Small intestine (tissue), 7 donors: Measurements from ENCODE around the gene MYO7A. TPM values are rescaled to one million over a fixed set of nuclear protein-coding genes. Genes with fewer than 3 reads are reported as not detected.

Experiments used
- DNase-seq, 2 donors: peaks; one replicate each; pipeline versions ENCODE4 v3.0.0 to v3.0.0-alpha.2; 2013
- FAIRE-seq: peaks from 2 replicates; lab custom pipeline; 2012; peaks lifted over from hg19 to GRCh38; lab: Jason Lieb, UNC
- H3K27ac ChIP-seq, 3 donors: one replicate each; pipeline ENCODE4 v1.5.1; 2013; ENCODE audit warnings: low read length in 2 of 3, mild to moderate bottlenecking in 2 of 3, control low read depth in 1 of 3, inconsistent platforms in 1 of 3, low read depth in 1 of 3, moderate library complexity in 1 of 3
- H3K27me3 ChIP-seq, 3 donors: one replicate each; pipeline ENCODE4 v1.6.1; 2013; ENCODE audit warnings: low read length in 3 of 3, inconsistent platforms in 1 of 3; ENCODE audit not compliant: control insufficient read depth in 3 of 3, insufficient read depth in 3 of 3
- H3K36me3 ChIP-seq, 3 donors: one replicate each; pipeline ENCODE4 v1.6.1; 2013; ENCODE audit warnings: low read length in 3 of 3, inconsistent platforms in 1 of 3, low read depth in 1 of 3, mild to moderate bottlenecking in 1 of 3, moderate library complexity in 1 of 3; ENCODE audit not compliant: control insufficient read depth in 3 of 3, insufficient read depth in 2 of 3
- H3K4me1 ChIP-seq, 3 donors: one replicate each; pipeline ENCODE4 v1.6.1; 2013; ENCODE audit warnings: low read length in 2 of 3, inconsistent platforms in 1 of 3, low read depth in 1 of 3, mild to moderate bottlenecking in 1 of 3, moderate library complexity in 1 of 3; ENCODE audit not compliant: control insufficient read depth in 3 of 3, insufficient read depth in 2 of 3
- H3K4me3 ChIP-seq, 3 donors: one replicate each; pipeline ENCODE4 v1.5.1; 2013; ENCODE audit warnings: low read length in 3 of 3, control low read depth in 1 of 3, inconsistent platforms in 1 of 3, low read depth in 1 of 3, mild to moderate bottlenecking in 1 of 3, moderate library complexity in 1 of 3
- H3K9me3 ChIP-seq, 2 donors: one replicate each; pipeline ENCODE4 v1.6.1; 2013; ENCODE audit warnings: low read depth in 1 of 2, low read length in 1 of 2; ENCODE audit not compliant: control insufficient read depth in 2 of 2, insufficient read depth in 1 of 2
- WGBS, 3 donors: extraction: QIAGEN DNeasy Blood & Tissue Kit; methylation state at CpG; one replicate each; pipeline ENCODE4 v1.1.7; 2013; 5-methylcytosine and 5-hydroxymethylcytosine counted together
- polyA plus RNA-seq, 4 donors: library from polyadenylated mRNA; stranded (reverse) in 3 of 4; unstranded in 1 of 4; fragments of 200-250 nt in 3 of 4; fragments of 120-200 nt in 1 of 4; gene quantifications; one replicate each; pipeline versions ENCODE4 v1.2.1 to v1.2.3, GENCODE V29; 2013
- donor health status: healthy with polysubstance abuse.
- donor health status: control.
- donor health status: control.
- donor health status: Bipolar disorder and iron deficiency.
- donor health status: healthy.

The MYO7A gene
- polyA plus RNA-seq, 4 donors = 1.4 to 74.2 (median 2.2) TPM

GRCh38 chr11:77144196-77144856 is 16.3 kb downstream of the MYO7A start:
- DNase-seq (no peak), FAIRE-seq (no peak)
- peak overlapping the region in 1 of 3 donors; percentile 42 for H3K27ac ChIP-seq
- no peaks in the 10 kb centered on the region for H3K9me3 ChIP-seq
- H3K36me3 ChIP-seq = peaks cover 0 to 73% (median 0%) of the 10 kb centered on the region in 3 donors
- no peak overlapping the region for H3K4me3 ChIP-seq
- peaks cover 4 to 82% (median 9%) of the 10 kb centered on the region in 3 donors for H3K4me1 ChIP-seq
- H3K27me3 ChIP-seq = no peaks in the 10 kb centered on the region
- 92 to 95% (median 94%) methylated on average over 9 of the region's 9 CpGs for WGBS, 3 donors

GRCh38 chr11:77144857-77145428 is 16.9 kb downstream of the MYO7A start:
- Histone ChIP-seq H3K4me1 (peaks cover 4 to 83% (median 9%) of the 10 kb centered on the region in 3 donors), H3K9me3 (no peaks in the 10 kb centered on the region), H3K4me3 (no peak overlapping the region), H3K27ac (peak overlapping the region in 1 of 3 donors; percentile 42), H3K36me3 (peaks cover 0 to 78% (median 0%) of the 10 kb centered on the region in 3 donors), H3K27me3 (no peaks in the 10 kb centered on the region)
- FAIRE-seq (no peak), DNase-seq (peak; percentile 84 to 93)
- 38 to 69% (median 53%) methylated on average over 7 of the region's 7 CpGs for WGBS, 3 donors

- no peak overlapping the region for H3K4me3 ChIP-seq
- 85 to 92% (median 92%) methylated on average over 10 of the region's 10 CpGs for WGBS, 3 donors
- no peak for FAIRE-seq
- H3K4me1 ChIP-seq = peaks cover 4 to 71% (median 8%) of the 10 kb centered on the region in 3 donors
- peak overlapping the region in 1 of 3 donors; percentile 68 for H3K27ac ChIP-seq
- no peaks in the 10 kb centered on the region for H3K27me3 ChIP-seq
- no peaks in the 10 kb centered on the region for H3K9me3 ChIP-seq
- peaks cover 0 to 83% (median 0%) of the 10 kb centered on the region in 3 donors for H3K36me3 ChIP-seq
- no peak for DNase-seq
These were observed 18.4 kb downstream of the MYO7A start for GRCh38 chr11:77146261-77147035.

GRCh38 chr11:77147036-77147315 is 18.9 kb downstream of the MYO7A start:
- 79 to 89% (median 89%) methylated on average over 1 of the region's 1 CpG for WGBS, 3 donors
- no peaks in the 10 kb centered on the region for H3K9me3 ChIP-seq
- H3K4me3 ChIP-seq = no peak overlapping the region
- H3K36me3 ChIP-seq = peaks cover 0 to 84% (median 0%) of the 10 kb centered on the region in 3 donors
- no peaks in the 10 kb centered on the region for H3K27me3 ChIP-seq
- no peak for DNase-seq
- no peak for FAIRE-seq
- peak overlapping the region in 1 of 3 donors; percentile 68 for H3K27ac ChIP-seq
- peaks cover 4 to 72% (median 6%) of the 10 kb centered on the region in 3 donors for H3K4me1 ChIP-seq

GRCh38 chr11:77147668-77148321 is 19.7 kb downstream of the MYO7A start:
- no peaks in the 10 kb centered on the region for H3K27me3 ChIP-seq
- no peaks in the 10 kb centered on the region for H3K9me3 ChIP-seq
- peaks cover 0 to 83% (median 0%) of the 10 kb centered on the region in 3 donors for H3K36me3 ChIP-seq
- 6 to 16% (median 15%) methylated on average over 37 to 47 of the region's 47 CpGs for WGBS, 3 donors
- H3K4me3 ChIP-seq = peak overlapping the region in 2 of 3 donors; percentile 19 to 37
- peak overlapping the region in 1 of 3 donors; percentile 68 for H3K27ac ChIP-seq
- DNase-seq (peak; percentile 61 to 89), FAIRE-seq (no peak)
- peaks cover 6 to 75% (median 6%) of the 10 kb centered on the region in 3 donors for H3K4me1 ChIP-seq

GRCh38 chr11:77148963-77149715 is 21.1 kb downstream of the MYO7A start:
- Histone ChIP-seq H3K36me3 (peaks cover 0 to 85% (median 0%) of the 10 kb centered on the region in 3 donors), H3K27ac (no peak overlapping the region), H3K9me3 (no peaks in the 10 kb centered on the region), H3K4me3 (no peak overlapping the region), H3K4me1 (peaks cover 6 to 76% (median 8%) of the 10 kb centered on the region in 3 donors), H3K27me3 (no peaks in the 10 kb centered on the region)
- DNase-seq = no peak
- FAIRE-seq = no peak
- WGBS, 3 donors = 91 to 95% (median 93%) methylated on average over 8 of the region's 8 CpGs

GRCh38 chr11:77149716-77150392 is 21.8 kb downstream of the MYO7A start:
- WGBS, 3 donors = 84 to 96% (median 94%) methylated on average over 12 of the region's 12 CpGs
- no peak for FAIRE-seq
- no peak for DNase-seq
- Histone ChIP-seq H3K4me1 (peaks cover 3 to 69% (median 8%) of the 10 kb centered on the region in 3 donors), H3K36me3 (peaks cover 0 to 84% (median 0%) of the 10 kb centered on the region in 3 donors), H3K9me3 (no peaks in the 10 kb centered on the region), H3K27ac (no peak overlapping the region), H3K4me3 (no peak overlapping the region), H3K27me3 (no peaks in the 10 kb centered on the region)
